ES-I3 (cell line): ENCODE measurements around the gene LRP11.

Source experiments
- H3K36me3 ChIP-seq: 2 replicates; pipeline ENCODE4 v1.6.1; 2013; ENCODE audit warnings: mild to moderate bottlenecking, low read length, control low read depth, moderate library complexity; ENCODE audit not compliant: insufficient read depth
- H3K4me1 ChIP-seq: 2 replicates; pipeline ENCODE4 v1.6.1; 2013; ENCODE audit warnings: mild to moderate bottlenecking, control low read depth, low read length; ENCODE audit not compliant: insufficient read depth
- H3K9ac ChIP-seq: 2 replicates; pipeline ENCODE4 v1.6.1; 2013; ENCODE audit warnings: low read depth, mild to moderate bottlenecking, low read length, moderate library complexity
- H3K9me3 ChIP-seq: 2 replicates; pipeline ENCODE4 v1.6.1; 2013; ENCODE audit warnings: mild to moderate bottlenecking, low read length, moderate library complexity; ENCODE audit not compliant: control insufficient read depth, insufficient read depth

The LRP11 gene

DNA sequence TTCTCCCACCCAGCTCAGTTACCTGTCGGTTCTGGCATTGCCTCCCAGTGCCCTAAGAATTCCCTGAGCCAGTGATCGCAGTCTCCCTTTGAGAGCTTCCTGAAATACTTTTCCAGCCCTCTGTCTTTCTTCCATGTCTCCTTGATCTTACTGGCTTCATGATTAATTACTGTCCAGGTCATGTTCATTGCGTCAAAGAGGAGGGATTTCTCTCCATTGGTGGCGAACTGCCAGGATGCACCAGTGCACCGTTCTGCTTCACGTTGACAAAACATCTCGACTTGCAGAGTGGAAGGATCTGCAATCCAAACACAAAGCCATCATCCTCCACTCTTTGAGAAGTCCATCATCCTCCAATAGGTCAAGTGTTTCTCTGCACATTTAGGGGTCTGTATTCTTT, 25.2 kb upstream of the LRP11 start:
- Histone ChIP-seq H3K9me3 (no peaks in the 10 kb centered on the region), H3K36me3 (no peaks in the 10 kb centered on the region), H3K9ac (no peak overlapping the region), H3K4me1 (no peaks in the 10 kb centered on the region)

DNA sequence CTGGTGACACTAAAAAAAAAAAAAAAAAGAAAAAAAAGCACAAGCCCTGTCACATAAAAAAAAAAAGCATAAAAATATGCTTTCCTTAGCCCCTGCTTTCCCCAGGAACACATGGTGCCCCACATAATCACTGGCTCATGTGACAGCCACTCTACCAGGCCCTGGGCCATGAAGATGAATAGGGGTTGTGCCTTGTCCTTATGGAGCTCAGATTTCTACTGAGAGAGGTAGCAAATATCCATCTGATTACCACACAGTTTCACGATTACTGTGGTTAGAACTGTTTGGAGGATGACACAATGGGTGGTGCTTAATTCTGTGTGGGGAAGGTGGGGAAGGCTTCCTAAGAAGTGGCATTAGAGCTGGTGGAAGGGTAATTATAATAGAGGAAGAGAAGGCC, 24.5 kb upstream of the LRP11 start:
- Histone ChIP-seq H3K36me3 (no peaks in the 10 kb centered on the region), H3K9me3 (no peaks in the 10 kb centered on the region), H3K4me1 (no peaks in the 10 kb centered on the region), H3K9ac (no peak overlapping the region)

GRCh38 chr6:149888093-149888492, 23.9 kb upstream of the LRP11 start:
- no peak overlapping the region for H3K9ac ChIP-seq
- no peaks in the 10 kb centered on the region for H3K4me1 ChIP-seq
- no peaks in the 10 kb centered on the region for H3K36me3 ChIP-seq
- H3K9me3 ChIP-seq: no peaks in the 10 kb centered on the region

- Histone ChIP-seq H3K9me3 (no peaks in the 10 kb centered on the region), H3K9ac (no peak overlapping the region), H3K36me3 (no peaks in the 10 kb centered on the region), H3K4me1 (no peaks in the 10 kb centered on the region)
These were observed 23.2 kb upstream of the LRP11 start for GRCh38 chr6:149887343-149887742.

GRCh38 chr6:149885888-149886287, 21.7 kb upstream of the LRP11 start:
- H3K4me1 ChIP-seq: no peaks in the 10 kb centered on the region
- no peak overlapping the region for H3K9ac ChIP-seq
- no peaks in the 10 kb centered on the region for H3K36me3 ChIP-seq
- no peaks in the 10 kb centered on the region for H3K9me3 ChIP-seq

GRCh38 chr6:149884617-149885016, 20.5 kb upstream of the LRP11 start:
- H3K9me3 ChIP-seq: no peaks in the 10 kb centered on the region
- no peaks in the 10 kb centered on the region for H3K4me1 ChIP-seq
- H3K9ac ChIP-seq: peak overlapping the region; percentile 4; the same call in 1 of the 2 replicates
- H3K36me3 ChIP-seq: no peaks in the 10 kb centered on the region

DNA sequence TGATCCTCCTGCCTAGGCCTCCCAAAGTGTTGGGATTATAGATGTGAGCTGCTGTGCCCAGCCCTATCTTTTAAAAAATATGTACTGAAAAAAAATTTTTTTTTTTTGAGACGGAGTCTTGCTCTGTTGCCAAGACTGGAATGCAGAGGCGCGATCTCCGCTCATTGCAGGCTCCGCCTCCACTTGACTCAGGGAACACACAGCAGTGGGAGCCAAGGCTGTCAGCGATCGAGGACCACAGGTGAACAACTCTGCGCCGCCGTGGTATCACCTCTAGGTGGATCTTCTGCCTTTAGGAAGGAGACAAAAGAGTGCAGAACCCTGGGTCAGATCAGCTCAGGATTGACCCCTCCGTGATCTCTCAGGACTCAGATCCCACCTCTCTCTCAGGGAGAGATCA, 20.1 kb upstream of the LRP11 start:
- H3K36me3 ChIP-seq: no peaks in the 10 kb centered on the region
- H3K9ac ChIP-seq: peak overlapping the region; percentile 4; the same call in 1 of the 2 replicates
- no peaks in the 10 kb centered on the region for H3K4me1 ChIP-seq
- H3K9me3 ChIP-seq: no peaks in the 10 kb centered on the region

DNA sequence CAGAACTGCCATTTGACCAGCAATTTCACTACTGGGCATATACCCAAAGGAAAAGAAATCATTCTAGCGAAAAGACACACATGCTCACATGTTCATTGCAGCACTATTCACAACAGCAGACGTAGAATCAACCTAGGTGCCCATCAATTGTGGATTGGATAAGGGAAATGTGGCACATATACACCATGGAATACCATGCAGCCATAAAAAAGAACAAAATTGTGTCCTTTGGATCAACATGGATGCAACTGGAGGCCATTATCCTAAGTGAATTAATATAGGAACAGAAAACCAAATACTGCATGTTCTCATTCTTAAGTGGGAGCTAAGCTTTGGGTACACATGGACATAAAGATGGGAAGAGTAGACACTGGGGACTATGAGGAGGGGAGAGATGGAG, 17.7 kb upstream of the LRP11 start:
- H3K4me1 ChIP-seq: no peaks in the 10 kb centered on the region
- no peak overlapping the region for H3K9ac ChIP-seq
- H3K9me3 ChIP-seq: no peaks in the 10 kb centered on the region
- H3K36me3 ChIP-seq: no peaks in the 10 kb centered on the region

GRCh38 chr6:149881066-149881766, 17.1 kb upstream of the LRP11 start:
- no peaks in the 10 kb centered on the region for H3K4me1 ChIP-seq

GRCh38 chr6:149877659-149878058, 13.5 kb upstream of the LRP11 start:
- no peaks in the 10 kb centered on the region for H3K36me3 ChIP-seq
- H3K9me3 ChIP-seq: no peaks in the 10 kb centered on the region
- H3K4me1 ChIP-seq: no peaks in the 10 kb centered on the region
- no peak overlapping the region for H3K9ac ChIP-seq

More at GRCh38 chr6:149881066-149881766, 17.1 kb upstream of the LRP11 start:
- Histone ChIP-seq H3K9ac (no peak overlapping the region), H3K9me3 (no peaks in the 10 kb centered on the region), H3K36me3 (no peaks in the 10 kb centered on the region)

- H3K4me1 ChIP-seq: no peaks in the 10 kb centered on the region
- no peaks in the 10 kb centered on the region for H3K36me3 ChIP-seq
- no peaks in the 10 kb centered on the region for H3K9me3 ChIP-seq
- no peak overlapping the region for H3K9ac ChIP-seq
These were observed 12.2 kb upstream of the LRP11 start for GRCh38 chr6:149876241-149876933.

GRCh38 chr6:149872233-149872632, 8.1 kb upstream of the LRP11 start:
- Histone ChIP-seq H3K4me1 (peaks cover 12% of the 10 kb centered on the region), H3K36me3 (no peaks in the 10 kb centered on the region), H3K9me3 (no peaks in the 10 kb centered on the region), H3K9ac (no peak overlapping the region)

DNA sequence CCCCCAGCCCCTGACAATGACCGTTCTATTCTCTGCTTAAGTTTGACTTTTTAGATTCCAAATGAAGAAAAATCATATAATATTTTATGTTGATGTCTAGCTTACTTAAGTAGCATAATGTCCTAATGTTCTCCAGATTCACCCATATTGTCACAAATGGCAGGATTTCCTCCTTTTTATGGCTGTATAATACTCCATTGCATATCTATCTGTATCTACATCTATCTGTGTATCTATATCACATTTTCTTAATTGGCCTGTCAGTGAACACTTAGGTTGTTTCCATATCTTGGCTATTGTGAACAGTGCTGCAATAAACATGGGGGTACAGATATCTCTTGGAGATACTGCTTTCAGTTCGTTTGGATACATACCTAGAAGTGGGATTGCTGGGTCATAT, 7.0 kb upstream of the LRP11 start:
- no peaks in the 10 kb centered on the region for H3K36me3 ChIP-seq
- no peaks in the 10 kb centered on the region for H3K9me3 ChIP-seq
- H3K4me1 ChIP-seq: peaks cover 12% of the 10 kb centered on the region
- H3K9ac ChIP-seq: no peak overlapping the region

DNA sequence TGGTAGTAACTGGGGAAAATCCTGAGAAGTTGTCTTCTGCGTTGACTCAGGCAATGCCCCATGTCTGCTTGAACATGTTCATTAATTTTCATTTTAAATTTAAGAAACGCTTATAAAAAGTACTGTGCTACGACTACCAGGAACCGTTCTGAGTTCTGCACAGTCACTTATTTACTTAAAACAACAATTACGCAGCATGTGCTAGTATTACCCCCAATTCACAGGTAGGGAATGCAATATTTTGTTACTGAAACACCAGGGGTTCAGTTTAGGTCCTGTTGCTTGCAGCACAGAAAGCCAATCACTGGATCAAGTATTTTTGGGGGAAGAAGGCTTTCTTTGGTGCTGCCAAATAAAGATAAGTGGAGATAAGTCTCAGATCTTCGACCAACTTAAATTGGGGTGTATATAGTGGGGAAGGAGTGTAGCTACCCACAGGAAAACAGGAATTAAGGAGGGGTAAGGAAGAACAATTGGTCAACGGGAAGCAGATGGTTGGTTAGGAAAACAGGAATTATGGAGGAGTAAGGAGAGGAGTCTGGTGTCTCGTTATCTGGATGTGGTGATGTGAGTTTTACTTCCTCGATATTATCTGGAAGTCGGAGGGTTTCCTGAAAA, 5.2 kb upstream of the LRP11 start:
- Histone ChIP-seq H3K4me1 (peaks cover 12% of the 10 kb centered on the region), H3K36me3 (no peaks in the 10 kb centered on the region), H3K9ac (no peak overlapping the region), H3K9me3 (no peaks in the 10 kb centered on the region)
